Neuronal stem cell (in vitro differentiated cells): Measurements from ENCODE around the gene STK32B.

Experiments used
- DNase-seq: peaks from one replicate; pipeline ENCODE4 v3.0.0-alpha.2; 2013; ENCODE audit warnings: low spot score
- H2AFZ ChIP-seq: one replicate; pipeline ENCODE4 v1.6.1; 2013; ENCODE audit warnings: mild to moderate bottlenecking, low read length, inconsistent platforms
- H2AK5ac ChIP-seq: 2 replicates; pipeline ENCODE4 v1.6.1; 2013; ENCODE audit warnings: low read depth, mild to moderate bottlenecking, inconsistent platforms, low read length, moderate library complexity, mixed read lengths
- H2BK120ac ChIP-seq: 2 replicates; pipeline ENCODE4 v1.6.1; 2013; ENCODE audit warnings: low read depth, mild to moderate bottlenecking, inconsistent platforms, low read length, moderate library complexity, mixed read lengths
- H2BK12ac ChIP-seq: one replicate; pipeline ENCODE4 v1.6.1; 2013; ENCODE audit warnings: low read length, inconsistent platforms
- H2BK15ac ChIP-seq: 2 replicates; pipeline ENCODE4 v1.6.1; 2013; ENCODE audit warnings: mild to moderate bottlenecking, low read length, inconsistent platforms, mixed read lengths
- H2BK5ac ChIP-seq: one replicate; pipeline ENCODE4 v1.6.1; 2013; ENCODE audit warnings: inconsistent platforms, mild to moderate bottlenecking, low read length, moderate library complexity
- H3K14ac ChIP-seq: one replicate; pipeline ENCODE4 v1.6.1; 2013; ENCODE audit warnings: low read length, inconsistent platforms
- H3K18ac ChIP-seq: 2 replicates; pipeline ENCODE4 v1.6.1; 2013; ENCODE audit warnings: low read length, inconsistent platforms
- H3K23ac ChIP-seq: 2 replicates; pipeline ENCODE4 v1.6.1; 2013; ENCODE audit warnings: low read depth, mild to moderate bottlenecking, mixed read lengths, low read length, inconsistent platforms; ENCODE audit not compliant: poor library complexity
- H3K27ac ChIP-seq: replicated peaks from 3 replicates; pipeline ENCODE4 v1.5.1; 2013; ENCODE audit warnings: low read length, inconsistent platforms
- H3K27me3 ChIP-seq, 3 experiments: 2 replicates each; pipeline ENCODE4 v1.6.1; 2013; ENCODE audit warnings: low read length in 3 of 3, mild to moderate bottlenecking in 2 of 3, inconsistent platforms in 1 of 3, low read depth in 1 of 3, mixed read lengths in 1 of 3, moderate library complexity in 1 of 3; ENCODE audit not compliant: control insufficient read depth in 3 of 3, insufficient read depth in 3 of 3
- H3K36me3 ChIP-seq, 2 donors: replicated peaks in 1 of 2; 2 replicates each; pipeline ENCODE4 v1.6.1; 2013; ENCODE audit warnings: low read length in 2 of 2; ENCODE audit not compliant: control insufficient read depth in 2 of 2, insufficient read depth in 2 of 2
- H3K4ac ChIP-seq: 2 replicates; pipeline ENCODE4 v1.6.1; 2013; ENCODE audit warnings: inconsistent platforms, mild to moderate bottlenecking, low read length, moderate library complexity
- H3K4me1 ChIP-seq, 2 donors: 1 replicate in 1 of 2; 2 replicates in 1 of 2; pipeline ENCODE4 v1.6.1; 2013; ENCODE audit warnings: low read length in 2 of 2, low read depth in 1 of 2; ENCODE audit not compliant: control insufficient read depth in 2 of 2, insufficient read depth in 1 of 2
- H3K4me2 ChIP-seq: one replicate; pipeline ENCODE4 v1.6.1; 2013; ENCODE audit warnings: mild to moderate bottlenecking, low read length, inconsistent platforms; ENCODE audit not compliant: insufficient read depth, poor library complexity, severe bottlenecking
- H3K4me3 ChIP-seq, 2 donors: 2 replicates each; pipeline ENCODE4 v1.5.1; 2013; ENCODE audit warnings: low read length in 2 of 2, mild to moderate bottlenecking in 2 of 2, inconsistent platforms in 1 of 2, moderate library complexity in 1 of 2
- H3K79me1 ChIP-seq: one replicate; pipeline ENCODE4 v1.6.1; 2013; ENCODE audit warnings: low read depth, mild to moderate bottlenecking, inconsistent platforms, low read length, moderate library complexity
- H3K9ac ChIP-seq: one replicate; pipeline ENCODE4 v1.6.1; 2013; ENCODE audit warnings: mild to moderate bottlenecking, low read depth, low read length, inconsistent platforms; ENCODE audit not compliant: poor library complexity
- H3K9me3 ChIP-seq, 2 donors: replicated peaks in 1 of 2; 2 replicates each; pipeline versions ENCODE3 to v1.6.1; 2013; ENCODE audit warnings: low read length in 2 of 2, mild to moderate bottlenecking in 2 of 2, inconsistent platforms in 1 of 2, low read depth in 1 of 2, mixed read lengths in 1 of 2, moderate library complexity in 1 of 2; ENCODE audit not compliant: control insufficient read depth in 2 of 2, insufficient read depth in 1 of 2
- H4K8ac ChIP-seq: one replicate; pipeline ENCODE4 v1.6.1; 2013; ENCODE audit warnings: low read depth, mild to moderate bottlenecking, inconsistent platforms, low read length, moderate library complexity
- H4K91ac ChIP-seq: one replicate; pipeline ENCODE4 v1.6.1; 2013; ENCODE audit warnings: low read length, low read depth, mild to moderate bottlenecking, inconsistent platforms; ENCODE audit not compliant: poor library complexity
- WGBS, 2 donors: extraction: QIAGEN DNeasy Blood & Tissue Kit; methylation state at CpG; one replicate each; pipeline ENCODE4 v1.1.7; 2013; ENCODE audit warnings: missing lambda C conversion rate in 2 of 2, mixed read lengths in 1 of 2; ENCODE audit not compliant: insufficient read length in 2 of 2, insufficient replicate concordance in 1 of 2; ENCODE audit errors: extremely low coverage in 2 of 2; 5-methylcytosine and 5-hydroxymethylcytosine counted together

Gene STK32B

DNA sequence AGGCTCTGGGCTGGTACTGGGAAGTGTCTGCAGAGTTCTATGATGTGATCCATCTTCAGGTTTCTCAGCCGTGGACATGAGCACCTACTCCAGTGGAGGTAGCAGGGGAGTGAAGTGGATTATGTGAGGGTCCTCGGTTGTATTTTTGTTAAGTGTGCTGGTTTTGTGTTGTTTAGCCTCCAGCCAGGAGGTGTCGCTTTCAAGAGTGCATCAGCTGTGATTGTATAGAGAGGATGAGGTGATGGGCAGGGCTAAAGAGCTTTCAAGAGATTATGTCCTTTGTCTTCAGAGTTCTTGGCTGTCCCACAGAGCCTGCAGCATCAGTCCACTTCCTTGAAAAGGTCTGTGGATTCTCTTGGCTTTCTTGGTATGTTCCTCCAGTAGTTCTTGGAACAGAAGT, 256.6 kb downstream of the STK32B start:
- no peak overlapping the region for H3K4ac ChIP-seq
- H3K18ac ChIP-seq = no peak overlapping the region
- no CpG with 5 or more reads among the region's 3 CpGs for WGBS, 2 donors
- no peak overlapping the region for H3K27ac ChIP-seq
- H3K4me2 ChIP-seq = no peak overlapping the region
- H2AK5ac ChIP-seq = no peak overlapping the region
- H4K8ac ChIP-seq = no peak overlapping the region
- no peak overlapping the region for H4K91ac ChIP-seq
- no peak overlapping the region for H2BK5ac ChIP-seq
- H2BK15ac ChIP-seq = no peak overlapping the region
- H3K4me3 ChIP-seq = no peak overlapping the region
- H3K23ac ChIP-seq = no peak overlapping the region
- DNase-seq = no peak
- no peaks in the 10 kb centered on the region for H3K36me3 ChIP-seq
- H2AFZ ChIP-seq = no peak overlapping the region
- H3K14ac ChIP-seq = no peak overlapping the region
- H2BK120ac ChIP-seq = no peak overlapping the region
- no peak overlapping the region for H2BK12ac ChIP-seq
- H3K4me1 ChIP-seq = no peaks in the 10 kb centered on the region
- no peaks in the 10 kb centered on the region for H3K9me3 ChIP-seq
- no peak overlapping the region for H3K9ac ChIP-seq
- H3K27me3 ChIP-seq = no peaks in the 10 kb centered on the region
- no peaks in the 10 kb centered on the region for H3K79me1 ChIP-seq

- Histone ChIP-seq H3K27ac (no peak overlapping the region), H3K9me3 (peaks cover 0 to 4% of the 10 kb centered on the region in 2 donors), H3K14ac (no peak overlapping the region), H3K18ac (no peak overlapping the region), H2BK120ac (no peak overlapping the region), H3K4ac (no peak overlapping the region), H2BK12ac (no peak overlapping the region), H3K27me3 (no peaks in the 10 kb centered on the region), H3K9ac (no peak overlapping the region), H3K4me2 (no peak overlapping the region), H3K4me3 (no peak overlapping the region), H2BK5ac (no peak overlapping the region), H2AK5ac (no peak overlapping the region), H4K8ac (no peak overlapping the region), H3K36me3 (no peaks in the 10 kb centered on the region), H2AFZ (no peak overlapping the region), H2BK15ac (no peak overlapping the region), H3K4me1 (no peaks in the 10 kb centered on the region), H3K23ac (no peak overlapping the region), H3K79me1 (no peaks in the 10 kb centered on the region), H4K91ac (no peak overlapping the region)
- no peak for DNase-seq
- WGBS, 2 donors = no CpG with 5 or more reads among the region's 2 CpGs
Observed at GRCh38 chr4:5322321-5322720, 271.0 kb downstream of the STK32B start.

DNA sequence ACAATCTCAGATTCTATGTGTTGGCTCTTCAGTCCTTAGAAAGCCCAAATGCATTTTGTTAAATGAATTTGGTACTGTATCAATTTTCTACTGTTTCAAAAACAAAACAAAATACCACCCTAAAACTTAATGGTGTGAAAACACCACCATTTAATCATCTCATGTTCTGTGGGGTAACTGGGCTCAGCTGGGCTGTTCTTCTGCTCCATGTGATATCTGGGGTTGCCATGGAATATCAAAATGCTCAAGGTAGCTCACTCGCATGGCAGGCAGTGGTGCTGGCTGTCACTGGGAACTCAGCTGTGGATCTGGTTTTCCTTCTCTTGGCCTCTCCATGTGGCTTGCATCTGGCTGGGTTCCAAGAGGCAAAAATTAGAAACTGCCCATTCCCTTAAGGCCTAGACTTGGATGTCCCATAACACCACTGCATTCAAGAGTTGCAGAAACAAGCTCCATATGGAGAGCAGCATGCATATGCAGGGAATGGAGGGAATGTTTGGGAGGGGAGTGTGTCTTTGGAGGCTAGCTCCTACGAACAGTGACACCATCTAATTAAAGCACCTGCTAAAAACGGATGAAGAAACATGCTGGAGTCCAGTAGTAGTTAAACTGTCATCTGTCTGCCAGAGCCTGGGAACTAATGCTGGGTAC, 279.2 kb downstream of the STK32B start:
- Histone ChIP-seq H3K9me3 (no peaks in the 10 kb centered on the region), H3K27ac (no peak overlapping the region), H3K79me1 (no peaks in the 10 kb centered on the region), H3K4me2 (no peak overlapping the region), H2BK120ac (no peak overlapping the region), H4K8ac (no peak overlapping the region), H2BK15ac (no peak overlapping the region), H3K23ac (no peak overlapping the region), H3K14ac (no peak overlapping the region), H2AK5ac (no peak overlapping the region), H4K91ac (no peak overlapping the region), H3K4me3 (no peak overlapping the region), H2BK5ac (no peak overlapping the region), H3K9ac (no peak overlapping the region), H3K4me1 (no peaks in the 10 kb centered on the region), H2AFZ (no peak overlapping the region), H3K4ac (no peak overlapping the region), H3K27me3 (no peaks in the 10 kb centered on the region), H3K36me3 (no peaks in the 10 kb centered on the region), H2BK12ac (no peak overlapping the region), H3K18ac (no peak overlapping the region)
- WGBS, 2 donors = no CpG with 5 or more reads among the region's 3 CpGs
- DNase-seq = no peak

GRCh38 chr4:5337731-5338130, 286.5 kb downstream of the STK32B start:
- Histone ChIP-seq H3K4me1 (no peaks in the 10 kb centered on the region), H2BK120ac (no peak overlapping the region), H2AFZ (no peak overlapping the region), H3K4ac (no peak overlapping the region), H3K14ac (no peak overlapping the region), H3K4me3 (no peak overlapping the region), H3K79me1 (no peaks in the 10 kb centered on the region), H2BK15ac (no peak overlapping the region), H2BK12ac (no peak overlapping the region), H3K9me3 (no peaks in the 10 kb centered on the region), H3K27me3 (no peaks in the 10 kb centered on the region), H4K8ac (no peak overlapping the region), H2AK5ac (no peak overlapping the region), H3K4me2 (no peak overlapping the region), H3K18ac (no peak overlapping the region), H3K27ac (no peak overlapping the region), H3K9ac (no peak overlapping the region), H4K91ac (no peak overlapping the region), H3K23ac (no peak overlapping the region), H3K36me3 (no peaks in the 10 kb centered on the region), H2BK5ac (no peak overlapping the region)
- WGBS, 2 donors = no CpG with 5 or more reads among the region's 2 CpGs
- no peak for DNase-seq
